Astrocyte (in vitro differentiated cells and primary cell): ENCODE data around the gene PUS10.

Experiments
- EZH2 ChIP-seq: IDR thresholded peaks from 2 replicates; pipeline ENCODE4 v1.6.1; 2012; ENCODE audit warnings: mild to moderate bottlenecking, low read length, inconsistent platforms; ENCODE audit not compliant: insufficient read depth
- TF ChIP-seq, protein P1 (sequence below): IDR thresholded peaks from 2 replicates; pipeline ENCODE4 v1.5.1; 2011; ENCODE audit warnings: low read depth, mild to moderate bottlenecking, inconsistent platforms, low read length, moderate library complexity; ENCODE audit not compliant: insufficient read depth

DNA sequence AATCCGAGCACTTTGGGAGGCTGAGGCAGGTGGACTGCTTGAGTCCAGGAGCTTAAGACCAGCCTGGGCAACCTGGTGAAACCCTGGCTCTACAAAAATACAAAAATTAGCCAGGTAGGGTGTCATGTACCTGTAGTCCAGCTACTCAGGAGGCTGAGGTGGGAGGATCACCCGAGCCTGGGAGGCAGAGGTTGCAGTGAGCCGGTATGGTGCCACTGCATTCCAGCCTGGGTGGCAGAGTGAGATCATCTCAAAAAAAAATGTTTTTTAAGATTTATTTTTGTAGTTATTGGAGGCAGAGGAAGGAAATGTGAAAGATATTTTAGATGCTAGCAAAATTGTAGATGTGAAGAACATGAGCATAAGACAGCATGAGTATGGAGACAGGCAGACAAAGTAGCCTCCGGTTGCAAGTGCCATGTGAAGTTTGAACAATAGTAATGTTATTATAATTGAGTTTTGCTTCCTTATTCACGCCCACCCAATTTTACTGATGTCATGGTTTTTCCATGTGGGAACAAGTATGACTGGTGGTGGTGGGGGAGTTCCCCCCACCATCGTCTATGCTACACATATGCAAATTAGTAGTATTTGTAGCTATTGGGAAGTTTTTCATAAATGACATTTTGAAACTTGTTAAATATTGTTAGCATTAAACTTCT lies 118.7 kb downstream of the PUS10 start:
- TF ChIP-seq, protein P1, sequence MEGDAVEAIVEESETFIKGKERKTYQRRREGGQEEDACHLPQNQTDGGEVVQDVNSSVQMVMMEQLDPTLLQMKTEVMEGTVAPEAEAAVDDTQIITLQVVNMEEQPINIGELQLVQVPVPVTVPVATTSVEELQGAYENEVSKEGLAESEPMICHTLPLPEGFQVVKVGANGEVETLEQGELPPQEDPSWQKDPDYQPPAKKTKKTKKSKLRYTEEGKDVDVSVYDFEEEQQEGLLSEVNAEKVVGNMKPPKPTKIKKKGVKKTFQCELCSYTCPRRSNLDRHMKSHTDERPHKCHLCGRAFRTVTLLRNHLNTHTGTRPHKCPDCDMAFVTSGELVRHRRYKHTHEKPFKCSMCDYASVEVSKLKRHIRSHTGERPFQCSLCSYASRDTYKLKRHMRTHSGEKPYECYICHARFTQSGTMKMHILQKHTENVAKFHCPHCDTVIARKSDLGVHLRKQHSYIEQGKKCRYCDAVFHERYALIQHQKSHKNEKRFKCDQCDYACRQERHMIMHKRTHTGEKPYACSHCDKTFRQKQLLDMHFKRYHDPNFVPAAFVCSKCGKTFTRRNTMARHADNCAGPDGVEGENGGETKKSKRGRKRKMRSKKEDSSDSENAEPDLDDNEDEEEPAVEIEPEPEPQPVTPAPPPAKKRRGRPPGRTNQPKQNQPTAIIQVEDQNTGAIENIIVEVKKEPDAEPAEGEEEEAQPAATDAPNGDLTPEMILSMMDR: no peak
- no peak for TF ChIP-seq EZH2
